BLaER1 treated with 17β-estradiol and CSF1 and Interleukin-3, amounts not matched to agents 10 nM and 100 nM (cell line): ENCODE results near the gene ERBB2.

Source experiments
- H3K27ac ChIP-seq, 11 experiments: shearing (Covaris generic); formaldehyde crosslinking; 2 replicates each; pipeline ENCODE4 v1.8.1; 2022
- H3K27me3 ChIP-seq, 11 experiments: shearing (Covaris generic); formaldehyde crosslinking; 2 replicates each; pipeline ENCODE4 v1.8.1; 2022
- H3K36me3 ChIP-seq, 11 experiments: shearing (Covaris generic); formaldehyde crosslinking; 2 replicates each; pipeline ENCODE4 v1.8.1; 2022
- H3K4me1 ChIP-seq, 10 experiments: shearing (Covaris generic); formaldehyde crosslinking; 2 replicates each; pipeline ENCODE4 v1.8.1; 2022
- H3K4me2 ChIP-seq, 11 experiments: shearing (Covaris generic); formaldehyde crosslinking; 2 replicates each; pipeline ENCODE4 v1.8.1; 2022
- H3K4me3 ChIP-seq, 10 experiments: shearing (Covaris generic); formaldehyde crosslinking; 2 replicates each; pipeline ENCODE4 v1.8.1; 2022
- H3K9ac ChIP-seq, 11 experiments: shearing (Covaris generic); formaldehyde crosslinking; 2 replicates each; pipeline ENCODE4 v1.8.1; 2022
- H3K9me3 ChIP-seq, 11 experiments: shearing (Covaris generic); formaldehyde crosslinking; replicated peaks in 1 of 11; 2 replicates each; pipeline ENCODE4 v1.8.1; 2022
- H4K20me1 ChIP-seq, 11 experiments: shearing (Covaris generic); formaldehyde crosslinking; 2 replicates each; pipeline ENCODE4 v1.8.1; 2022
- Cebpa-rat ChIP-seq, 11 experiments: shearing (Covaris generic); IDR thresholded peaks; 2 replicates each; pipeline ENCODE4 v1.8.1; 2022

ERBB2 gene

DNA sequence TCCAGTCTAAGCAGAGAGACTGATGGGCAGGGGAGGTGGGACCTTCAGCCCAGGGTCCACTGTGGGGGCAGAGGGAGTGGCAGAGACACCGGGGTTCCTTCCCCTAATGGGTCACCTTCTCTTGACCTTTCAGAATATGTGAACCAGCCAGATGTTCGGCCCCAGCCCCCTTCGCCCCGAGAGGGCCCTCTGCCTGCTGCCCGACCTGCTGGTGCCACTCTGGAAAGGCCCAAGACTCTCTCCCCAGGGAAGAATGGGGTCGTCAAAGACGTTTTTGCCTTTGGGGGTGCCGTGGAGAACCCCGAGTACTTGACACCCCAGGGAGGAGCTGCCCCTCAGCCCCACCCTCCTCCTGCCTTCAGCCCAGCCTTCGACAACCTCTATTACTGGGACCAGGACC, 27.7 kb downstream of the ERBB2 start:
- peaks cover 20 to 36% (median 28%) of the 10 kb centered on the region in 10 experiments for H3K4me1 ChIP-seq
- H3K27me3 ChIP-seq: no peaks in the 10 kb centered on the region
- no peak overlapping the region for H3K4me3 ChIP-seq
- H3K9me3 ChIP-seq: no peaks in the 10 kb centered on the region
- H3K9ac ChIP-seq: 0 out of 22 replicates have a peak overlapping the region, but pooled peaks of 1 of the 11 experiments have one; percentile 18
- peaks cover 0 to 17% (median 0%) of the 10 kb centered on the region in 11 experiments; a peak in 6 of 22 replicates for H4K20me1 ChIP-seq
- 0 out of 22 replicates have a peak overlapping the region, but pooled peaks of 1 of the 11 experiments have one; percentile 5 for H3K4me2 ChIP-seq
- no peak for TF ChIP-seq Cebpa-rat (IDR thresholded peaks at IDR 0.05)
- no peak overlapping the region for H3K27ac ChIP-seq
- peaks cover 18 to 35% (median 21%) of the 10 kb centered on the region in 11 experiments for H3K36me3 ChIP-seq

DNA sequence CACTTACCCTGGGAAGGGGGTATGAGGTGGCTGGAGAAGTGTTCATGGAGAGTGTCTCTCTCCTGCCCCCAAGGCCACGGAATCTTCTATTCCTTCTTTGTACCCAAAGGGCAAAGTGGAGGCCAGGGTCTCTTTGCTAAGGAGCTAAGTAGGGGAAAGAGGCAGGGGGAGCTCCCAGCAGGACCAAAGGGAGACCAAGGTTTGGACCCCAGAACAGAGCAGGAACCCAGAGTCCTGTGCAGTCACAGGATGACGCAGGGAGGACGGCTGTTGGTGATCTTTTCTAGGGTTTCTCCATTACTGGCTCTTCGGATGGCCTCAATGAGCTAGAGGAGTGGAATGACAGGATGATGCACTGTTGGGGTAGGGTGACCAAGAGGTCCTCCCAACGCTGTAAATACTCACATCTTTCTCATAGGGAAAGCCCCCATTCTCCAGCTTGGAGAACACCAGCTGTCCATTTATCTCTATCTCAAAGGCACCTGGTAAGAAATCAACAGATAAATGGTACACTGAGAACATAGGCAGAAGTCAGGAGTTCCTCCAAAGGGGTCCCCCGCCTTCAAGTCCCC, 29.5 kb downstream of the ERBB2 start:
- Histone ChIP-seq H4K20me1 (peaks cover 0 to 17% (median 0%) of the 10 kb centered on the region in 11 experiments; a peak in 6 of 22 replicates), H3K9me3 (no peaks in the 10 kb centered on the region), H3K36me3 (peaks cover 18 to 35% (median 21%) of the 10 kb centered on the region in 11 experiments), H3K9ac (peak overlapping the region; percentile 82 to 95 (median 89)), H3K4me2 (peak overlapping the region; percentile 92 to 100 (median 98)), H3K27me3 (no peaks in the 10 kb centered on the region), H3K4me3 (peak overlapping the region; percentile 70 to 82 (median 77)), H3K27ac (peak overlapping the region in 10 of 11 experiments; percentile 85 to 97 (median 90); a peak in 19 of 22 replicates), H3K4me1 (peaks cover 20 to 36% (median 28%) of the 10 kb centered on the region in 10 experiments)
- no peak for TF ChIP-seq Cebpa-rat (IDR thresholded peaks at IDR 0.05)

DNA sequence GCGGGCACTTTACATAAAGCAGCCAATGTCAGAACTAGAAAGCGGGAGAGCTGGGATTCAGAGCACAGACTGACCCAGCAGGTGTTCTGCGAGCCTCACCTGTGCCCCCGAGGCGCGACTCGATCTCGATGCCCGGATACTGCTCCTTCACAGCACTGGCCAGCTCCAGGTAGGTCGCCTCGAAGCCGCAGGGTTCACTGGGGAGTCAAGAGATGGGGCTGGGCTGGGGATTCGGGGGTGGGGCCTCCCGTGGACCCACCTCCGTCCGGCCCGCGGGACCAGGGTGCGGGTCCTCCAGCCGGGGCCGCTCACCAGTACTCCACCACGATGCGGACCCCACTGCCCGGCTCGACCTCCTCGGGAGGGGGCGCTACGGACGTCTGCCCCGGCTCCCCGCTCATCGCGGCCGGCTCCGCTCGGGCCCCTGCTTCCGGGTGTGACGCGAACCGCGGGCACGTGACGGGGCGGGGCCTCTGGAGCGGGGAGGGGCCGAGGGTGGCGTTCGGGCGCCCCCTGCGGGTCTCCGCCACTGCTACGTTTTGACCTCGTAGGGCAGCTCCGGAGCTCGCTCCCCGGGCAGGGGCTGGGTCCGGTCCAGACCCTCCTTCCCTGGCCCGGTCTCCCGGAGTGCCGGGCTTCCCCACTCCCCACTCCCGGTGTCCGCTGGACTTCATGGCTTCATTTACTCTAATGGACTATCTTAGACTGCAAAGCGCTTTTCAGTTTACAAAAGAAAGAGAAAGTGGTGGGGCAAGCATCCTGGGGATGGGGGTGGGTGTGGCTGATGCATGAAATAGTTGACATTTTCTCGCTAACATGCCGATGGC, 30.4 kb downstream of the ERBB2 start, which contains the start of gene MIEN1:
Gene MIEN1, minus strand, starts transcription at position 438 of the 827 bp plus-strand sequence. Its CDS starts 37 bp downstream, at position 401.
- Histone ChIP-seq H4K20me1 (peaks cover 0 to 17% (median 0%) of the 10 kb centered on the region in 11 experiments; a peak in 6 of 22 replicates), H3K9ac (peak within 1 kb of the TSS; percentile 82 to 95 (median 89)), H3K27ac (peak within 1 kb of the TSS; percentile 81 to 97 (median 90)), H3K36me3 (peaks cover 18 to 35% (median 21%) of the 10 kb centered on the region in 11 experiments), H3K27me3 (peaks cover 0 to 2% (median 0%) of the 10 kb centered on the region in 11 experiments; a peak in 4 of 22 replicates), H3K9me3 (no peaks in the 10 kb centered on the region), H3K4me3 (peak within 1 kb of the TSS; percentile 70 to 82 (median 77)), H3K4me1 (peaks cover 20 to 36% (median 28%) of the 10 kb centered on the region in 10 experiments), H3K4me2 (peak within 1 kb of the TSS; percentile 92 to 100 (median 98))
- no peak for TF ChIP-seq Cebpa-rat (IDR thresholded peaks at IDR 0.05)

DNA sequence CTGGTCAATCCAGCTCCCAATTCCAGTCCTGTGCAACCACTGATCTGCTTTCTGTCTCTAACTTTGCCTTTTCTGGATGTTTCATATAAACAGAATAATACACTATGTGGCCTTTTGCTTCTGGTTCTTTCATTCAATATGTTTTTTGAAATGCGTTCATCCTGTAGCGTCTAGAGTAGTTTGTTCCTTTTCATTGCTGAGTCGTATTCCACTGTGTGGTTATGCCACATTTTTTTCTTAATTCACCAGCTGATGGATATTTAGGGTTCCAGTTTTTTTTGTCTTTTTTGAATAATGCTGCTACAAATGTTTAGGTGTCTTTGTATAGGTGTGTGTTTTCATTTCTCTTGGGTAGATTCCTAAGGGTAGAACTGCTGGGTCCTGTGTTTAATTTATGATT, 32.7 kb downstream of the ERBB2 start:
- H3K4me3 ChIP-seq: no peak overlapping the region

DNA sequence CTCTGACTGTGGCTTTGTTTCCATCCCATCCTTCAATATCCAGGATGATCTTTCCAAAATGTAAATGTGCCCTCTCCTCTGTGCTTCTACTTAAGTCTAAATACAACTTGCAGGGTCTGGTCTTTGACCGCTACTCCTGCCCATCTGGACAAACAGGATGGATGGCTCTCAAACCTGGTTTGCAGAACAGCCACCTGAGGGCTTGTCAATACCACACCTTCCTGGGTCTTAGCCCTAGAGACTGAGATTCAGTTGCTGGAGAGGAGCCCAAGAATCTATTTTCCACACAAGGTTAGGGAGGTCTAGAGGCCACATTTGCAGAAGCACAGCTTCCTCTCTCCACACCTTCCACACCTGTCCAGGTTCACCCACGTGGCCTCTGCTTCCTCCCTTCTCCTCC, 36.0 kb downstream of the ERBB2 start:
- H3K36me3 ChIP-seq: no peaks in the 10 kb centered on the region

More for the DNA sequence above, 32.7 kb downstream of the ERBB2 start:
- TF ChIP-seq Cebpa-rat (IDR thresholded peaks at IDR 0.05): no peak
- H3K4me1 ChIP-seq: peaks cover 11 to 28% (median 19%) of the 10 kb centered on the region in 10 experiments
- H4K20me1 ChIP-seq: peaks cover 0 to 16% (median 0%) of the 10 kb centered on the region in 11 experiments; a peak in 4 of 22 replicates
- peaks cover 17 to 19% (median 18%) of the 10 kb centered on the region in 11 experiments for H3K36me3 ChIP-seq
- no peak overlapping the region for H3K4me2 ChIP-seq
- no peak overlapping the region for H3K9ac ChIP-seq
- peaks cover 18 to 25% (median 21%) of the 10 kb centered on the region in 11 experiments for H3K27me3 ChIP-seq
- no peaks in the 10 kb centered on the region for H3K9me3 ChIP-seq
- H3K27ac ChIP-seq: no peak overlapping the region

DNA sequence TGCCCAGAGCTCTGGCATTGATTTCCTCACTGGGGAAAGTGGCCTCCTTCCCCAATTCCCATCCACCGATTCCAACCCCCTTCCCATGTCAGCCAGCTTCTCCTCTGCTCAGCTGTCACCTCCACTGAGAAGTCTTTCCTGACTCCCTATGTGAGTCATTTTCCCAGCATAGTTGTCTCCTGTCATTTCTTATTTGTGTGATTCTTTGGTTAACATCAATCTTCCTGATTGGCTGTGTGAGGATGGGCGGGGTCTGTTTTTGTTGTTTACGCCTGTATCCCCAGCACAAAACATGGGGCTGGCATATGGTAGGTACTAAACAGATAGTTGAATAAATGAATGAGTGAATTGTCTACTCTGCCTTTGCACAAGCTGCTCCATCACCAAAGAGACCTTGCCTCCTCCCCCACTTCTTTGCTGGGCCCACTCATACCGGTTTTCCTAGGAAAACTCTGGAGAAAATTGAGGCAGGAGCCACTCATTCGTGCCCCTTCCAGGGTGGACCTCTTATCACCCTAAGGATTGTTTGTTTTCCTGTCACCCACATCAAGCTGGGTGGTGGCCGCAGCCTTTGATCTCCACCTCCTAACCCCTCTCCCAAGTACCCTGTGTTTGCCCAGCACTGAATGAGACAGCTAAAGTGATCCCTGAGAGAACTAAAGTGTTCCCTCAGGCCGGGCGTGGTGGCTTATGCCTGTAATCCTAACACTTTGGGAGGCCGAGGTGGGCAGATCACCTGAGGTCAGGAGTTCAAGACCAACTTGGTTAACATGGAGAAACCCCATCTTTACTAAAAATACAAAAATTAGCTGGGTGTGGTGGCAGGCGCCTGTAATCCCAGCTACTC, 36.7 kb downstream of the ERBB2 start:
- H3K4me2 ChIP-seq: no peak overlapping the region
- H3K9ac ChIP-seq: no peak overlapping the region
- no peak overlapping the region for H3K4me3 ChIP-seq
- H3K27ac ChIP-seq: no peak overlapping the region
- H3K4me1 ChIP-seq: peaks cover 25 to 35% (median 31%) of the 10 kb centered on the region in 10 experiments
- TF ChIP-seq Cebpa-rat (IDR thresholded peaks at IDR 0.05): no peak
- no peaks in the 10 kb centered on the region for H3K36me3 ChIP-seq
- no peaks in the 10 kb centered on the region for H3K9me3 ChIP-seq
- peaks cover 57 to 65% (median 61%) of the 10 kb centered on the region in 11 experiments for H3K27me3 ChIP-seq
- H4K20me1 ChIP-seq: no peaks in the 10 kb centered on the region

More for the DNA sequence above, 36.0 kb downstream of the ERBB2 start:
- H3K9me3 ChIP-seq: no peaks in the 10 kb centered on the region
- no peak for TF ChIP-seq Cebpa-rat (IDR thresholded peaks at IDR 0.05)
- H3K4me2 ChIP-seq: no peak overlapping the region
- H3K27ac ChIP-seq: no peak overlapping the region
- H3K27me3 ChIP-seq: peaks cover 51 to 58% (median 54%) of the 10 kb centered on the region in 11 experiments
- peaks cover 19 to 32% (median 25%) of the 10 kb centered on the region in 10 experiments for H3K4me1 ChIP-seq
- H4K20me1 ChIP-seq: no peaks in the 10 kb centered on the region
- H3K4me3 ChIP-seq: no peak overlapping the region
- no peak overlapping the region for H3K9ac ChIP-seq

DNA sequence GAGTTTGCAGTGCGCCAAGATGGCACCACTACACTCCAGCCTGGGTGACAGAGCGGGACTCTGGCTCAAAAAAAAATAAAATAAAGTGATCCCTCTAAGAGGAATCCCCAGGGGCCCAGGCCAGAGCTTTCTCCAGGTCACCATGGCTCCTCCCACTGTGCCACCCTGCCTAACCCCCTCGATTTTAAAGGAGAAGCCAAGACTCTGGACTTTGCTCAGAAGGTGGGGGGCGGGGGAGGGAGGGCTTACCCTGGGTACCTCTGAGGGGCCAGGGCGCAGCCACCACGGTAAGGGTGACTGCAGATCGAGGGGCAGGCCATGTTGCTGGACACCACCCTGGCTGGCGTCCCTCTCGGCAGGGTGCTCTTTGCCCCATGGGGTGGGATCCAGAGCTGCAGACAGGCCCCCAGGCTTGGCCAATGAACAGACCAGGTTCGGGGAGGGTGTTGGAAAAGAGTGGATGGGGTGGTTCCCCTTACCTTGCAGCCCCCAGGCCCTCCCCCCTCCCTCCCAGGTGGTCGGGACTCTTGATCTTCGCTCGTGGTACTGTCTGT, 37.4 kb downstream of the ERBB2 start:
- Histone ChIP-seq H3K9ac (no peak overlapping the region), H3K27ac (no peak overlapping the region), H3K4me3 (no peak overlapping the region)

More for the DNA sequence above, 37.4 kb downstream of the ERBB2 start:
- no peaks in the 10 kb centered on the region for H4K20me1 ChIP-seq
- H3K4me2 ChIP-seq: no peak overlapping the region; a peak in 1 of 22 replicates
- H3K27me3 ChIP-seq: peaks cover 57 to 72% (median 68%) of the 10 kb centered on the region in 11 experiments
- no peaks in the 10 kb centered on the region for H3K9me3 ChIP-seq
- H3K36me3 ChIP-seq: no peaks in the 10 kb centered on the region
- TF ChIP-seq Cebpa-rat (IDR thresholded peaks at IDR 0.05): no peak
- H3K4me1 ChIP-seq: peaks cover 27 to 43% (median 35%) of the 10 kb centered on the region in 10 experiments
